ENCODE measurements around the gene MNAT1. TPM values are rescaled to one million over a fixed set of nuclear protein-coding genes. Genes with fewer than 3 reads are reported as not detected.
"Not testable (repeated sequence)": the region's sequence is repeated elsewhere in the genome, so short reads cannot be mapped to it uniquely, and the experiment has no call there.

The MNAT1 gene
- total and polyA plus RNA-seq, 2 donors, result 24.6 to 109 TPM

DNA sequence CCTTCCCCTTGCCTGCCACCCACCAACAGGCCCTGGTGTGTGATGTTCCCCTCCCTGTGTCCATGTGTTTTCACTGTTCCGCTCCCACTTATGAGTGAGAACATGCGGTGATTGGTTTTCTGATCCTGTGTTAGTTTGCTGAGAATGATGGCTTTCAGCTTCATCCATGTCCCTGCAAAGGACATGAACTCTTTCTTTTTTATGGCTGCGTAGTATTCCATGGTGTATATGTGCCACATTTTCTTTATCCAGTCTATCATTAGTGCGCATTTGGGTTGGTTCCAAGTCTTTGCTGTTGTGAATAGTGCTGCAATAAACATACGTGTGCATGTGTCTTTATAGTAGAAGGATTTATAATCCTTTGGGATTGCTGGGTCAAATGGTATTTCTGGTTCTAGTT is 117.1 kb downstream of the MNAT1 start:
- H3K27ac ChIP-seq (ENCODE audit: low read depth); H3K4me3 ChIP-seq (ENCODE audit: low read depth, low read length); H3K36me3 ChIP-seq (ENCODE audit: insufficient read depth); DNase-seq (ENCODE audit: extremely low spot score); H3K4me1 ChIP-seq (ENCODE audit: insufficient read depth): not testable (repeated sequence)
- 97% methylated on average over 5 of the region's 5 CpGs for WGBS

- Histone ChIP-seq H3K27ac (ENCODE audit: low read depth) (no peak overlapping the region), H3K4me3 (ENCODE audit: low read depth, low read length) (no peak overlapping the region), H3K36me3 (ENCODE audit: insufficient read depth) (no peaks in the 10 kb centered on the region), H3K4me1 (ENCODE audit: insufficient read depth) (no peaks in the 10 kb centered on the region)
- WGBS, result 88% methylated on average over 2 of the region's 2 CpGs
- no peak for DNase-seq (ENCODE audit: extremely low spot score)
Observed at GRCh38 chr14:60856111-60856510, 121.5 kb downstream of the MNAT1 start.

DNA sequence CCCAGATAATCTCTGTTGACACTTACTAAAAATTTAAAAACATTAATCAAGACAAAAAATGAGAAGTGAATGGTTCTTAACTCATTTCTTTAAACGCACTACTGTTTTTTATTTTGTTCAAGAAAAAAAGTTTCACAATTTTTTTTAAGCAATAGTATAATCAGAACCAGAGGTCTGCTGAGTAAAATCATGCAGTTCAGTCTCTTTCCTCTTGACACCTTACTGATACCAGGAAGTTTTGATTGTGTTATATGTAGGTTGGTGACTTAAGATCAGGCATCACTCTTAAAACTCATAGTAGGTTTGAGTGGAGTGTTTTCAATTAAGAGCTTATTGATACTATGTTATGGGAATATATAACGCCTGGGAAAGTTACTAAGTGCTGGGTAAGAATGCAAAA is 125.0 kb downstream of the MNAT1 start:
- H3K27ac ChIP-seq (ENCODE audit: low read depth), result no peak overlapping the region
- no peaks in the 10 kb centered on the region for H3K36me3 ChIP-seq (ENCODE audit: insufficient read depth)
- H3K4me3 ChIP-seq (ENCODE audit: low read depth, low read length), result no peak overlapping the region
- H3K4me1 ChIP-seq (ENCODE audit: insufficient read depth), result no peaks in the 10 kb centered on the region
- DNase-seq (ENCODE audit: extremely low spot score), result no peak
- WGBS, result 94% methylated on average over 2 of the region's 2 CpGs

DNA sequence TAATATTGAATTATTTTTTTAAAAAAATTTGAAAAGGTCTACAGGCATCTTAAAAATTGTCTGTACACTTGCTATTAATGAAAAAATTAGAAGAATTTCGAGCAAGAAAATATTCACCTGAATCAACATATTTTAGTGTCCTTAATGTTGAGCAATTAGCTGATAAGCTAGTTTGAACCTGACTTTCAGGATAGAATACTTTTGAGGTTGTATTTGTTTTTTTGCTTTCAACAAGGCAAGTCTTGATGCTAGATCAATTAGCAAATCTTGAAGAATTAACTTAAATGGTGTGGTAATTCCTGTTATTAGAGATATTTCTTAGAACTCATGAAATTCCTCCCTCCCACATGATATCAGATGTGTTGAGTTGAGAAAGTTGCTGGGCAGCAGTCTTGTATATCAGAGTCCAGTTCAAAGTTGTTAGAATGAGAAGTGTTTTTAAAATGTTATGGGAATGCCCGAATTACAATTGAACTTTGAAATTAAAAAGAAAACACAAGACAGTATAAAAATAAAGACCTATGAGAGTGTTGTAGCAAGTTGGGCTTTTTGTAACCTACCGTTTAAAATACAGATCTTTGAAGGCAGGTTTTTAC is 127.1 kb downstream of the MNAT1 start:
- no peaks in the 10 kb centered on the region for H3K4me1 ChIP-seq (ENCODE audit: insufficient read depth)
- 52% methylated on average over 3 of the region's 3 CpGs for WGBS
- H3K27ac ChIP-seq (ENCODE audit: low read depth), result no peak overlapping the region
- no peak for DNase-seq (ENCODE audit: extremely low spot score)
- H3K36me3 ChIP-seq (ENCODE audit: insufficient read depth), result no peaks in the 10 kb centered on the region
- H3K4me3 ChIP-seq (ENCODE audit: low read depth, low read length), result no peak overlapping the region

- Histone ChIP-seq H3K27ac (ENCODE audit: low read depth) (no peak overlapping the region), H3K4me3 (ENCODE audit: low read depth, low read length) (no peak overlapping the region), H3K36me3 (ENCODE audit: insufficient read depth) (no peaks in the 10 kb centered on the region), H3K4me1 (ENCODE audit: insufficient read depth) (no peaks in the 10 kb centered on the region)
- peak; percentile 84 for DNase-seq (ENCODE audit: extremely low spot score)
- 15% methylated on average over 2 of the region's 2 CpGs for WGBS
Observed at GRCh38 chr14:60862283-60862682, 127.7 kb downstream of the MNAT1 start.

GRCh38 chr14:60863249-60863648 is 128.7 kb downstream of the MNAT1 start:
- H3K36me3 ChIP-seq (ENCODE audit: insufficient read depth), result no peaks in the 10 kb centered on the region
- no peaks in the 10 kb centered on the region for H3K4me1 ChIP-seq (ENCODE audit: insufficient read depth)
- DNase-seq (ENCODE audit: extremely low spot score), result no peak
- no peak overlapping the region for H3K27ac ChIP-seq (ENCODE audit: low read depth)
- no peak overlapping the region for H3K4me3 ChIP-seq (ENCODE audit: low read depth, low read length)
- 90% methylated on average over 2 of the region's 2 CpGs for WGBS

- 74% methylated on average over 4 of the region's 4 CpGs for WGBS
- Histone ChIP-seq H3K4me3 (ENCODE audit: low read depth, low read length) (no peak overlapping the region), H3K4me1 (ENCODE audit: insufficient read depth) (no peaks in the 10 kb centered on the region), H3K27ac (ENCODE audit: low read depth) (no peak overlapping the region), H3K36me3 (ENCODE audit: insufficient read depth) (no peaks in the 10 kb centered on the region)
- DNase-seq (ENCODE audit: extremely low spot score), result no peak
Observed at GRCh38 chr14:60865378-60866127, 131.0 kb downstream of the MNAT1 start.

DNA sequence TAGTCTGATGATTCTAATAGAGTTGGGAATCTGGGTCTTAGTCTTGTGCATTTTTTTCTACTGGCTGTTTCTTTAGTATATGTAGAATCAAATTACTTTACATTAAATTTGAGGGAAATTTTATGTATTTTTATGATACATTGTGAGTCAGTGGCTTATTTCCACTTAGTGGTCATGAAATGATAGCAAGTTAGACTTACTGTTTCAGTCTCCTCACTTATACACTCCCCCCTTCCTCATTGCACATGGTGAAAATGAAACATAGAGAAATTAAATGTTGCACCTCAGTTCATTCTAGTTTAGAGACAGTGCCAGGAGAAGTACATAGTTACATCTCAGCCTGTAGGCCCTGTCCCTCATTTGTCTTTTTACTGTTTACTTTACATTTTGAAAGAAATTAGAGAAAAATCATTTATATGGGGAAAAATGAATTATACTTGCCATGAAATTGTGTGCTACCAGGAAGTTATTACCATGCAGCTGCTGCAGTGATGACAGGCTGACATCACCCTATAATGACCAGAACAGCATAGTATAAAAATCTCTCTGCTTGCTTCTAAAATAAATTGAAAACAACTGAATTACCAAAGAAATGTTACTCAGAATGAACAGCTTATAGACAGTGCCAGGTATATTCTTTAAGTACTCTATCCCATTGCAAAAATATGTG is 133.1 kb downstream of the MNAT1 start:
- no peak overlapping the region for H3K4me3 ChIP-seq (ENCODE audit: low read depth, low read length)
- H3K27ac ChIP-seq (ENCODE audit: low read depth), result no peak overlapping the region
- H3K4me1 ChIP-seq (ENCODE audit: insufficient read depth), result no peaks in the 10 kb centered on the region
- H3K36me3 ChIP-seq (ENCODE audit: insufficient read depth), result no peaks in the 10 kb centered on the region
- DNase-seq (ENCODE audit: extremely low spot score), result no peak

- Histone ChIP-seq H3K27ac (ENCODE audit: low read depth) (no peak overlapping the region), H3K4me3 (ENCODE audit: low read depth, low read length) (no peak overlapping the region), H3K4me1 (ENCODE audit: insufficient read depth) (no peaks in the 10 kb centered on the region), H3K36me3 (ENCODE audit: insufficient read depth) (no peaks in the 10 kb centered on the region)
- no peak for DNase-seq (ENCODE audit: extremely low spot score)
- WGBS, result 97% methylated on average over 1 of the region's 1 CpG
Observed at GRCh38 chr14:60878121-60878520, 143.6 kb downstream of the MNAT1 start.

DNA sequence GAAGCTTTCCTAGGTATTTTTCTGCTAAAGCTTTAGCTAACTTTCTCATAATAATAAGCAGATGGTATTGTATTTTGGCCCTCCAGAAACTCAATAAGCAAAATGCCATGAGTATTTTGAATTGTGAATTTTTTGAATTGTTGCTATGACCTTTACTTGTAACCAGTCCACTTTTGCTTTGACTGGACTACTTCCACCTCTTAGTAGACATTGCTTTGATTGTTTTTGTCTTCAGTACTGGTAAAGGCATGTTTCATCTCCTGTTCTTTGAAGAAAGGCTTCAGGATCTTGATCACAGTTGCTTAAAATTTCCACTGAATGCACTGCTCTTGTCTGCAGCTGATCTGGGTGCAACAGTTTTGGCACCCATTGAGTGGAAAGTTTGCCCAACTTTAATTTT is 144.0 kb downstream of the MNAT1 start:
- DNase-seq (ENCODE audit: extremely low spot score), result no peak
- no peak overlapping the region for H3K27ac ChIP-seq (ENCODE audit: low read depth)
- H3K4me1 ChIP-seq (ENCODE audit: insufficient read depth), result no peaks in the 10 kb centered on the region
- H3K36me3 ChIP-seq (ENCODE audit: insufficient read depth), result no peaks in the 10 kb centered on the region
- H3K4me3 ChIP-seq (ENCODE audit: low read depth, low read length), result no peak overlapping the region

GRCh38 chr14:60882219-60882618 is 147.7 kb downstream of the MNAT1 start:
- WGBS, result 98% methylated on average over 1 of the region's 1 CpG
- no peak overlapping the region for H3K4me3 ChIP-seq (ENCODE audit: low read depth, low read length)
- no peak for DNase-seq (ENCODE audit: extremely low spot score)
- H3K36me3 ChIP-seq (ENCODE audit: insufficient read depth), result no peaks in the 10 kb centered on the region
- H3K27ac ChIP-seq (ENCODE audit: low read depth), result no peak overlapping the region
- no peaks in the 10 kb centered on the region for H3K4me1 ChIP-seq (ENCODE audit: insufficient read depth)

DNA sequence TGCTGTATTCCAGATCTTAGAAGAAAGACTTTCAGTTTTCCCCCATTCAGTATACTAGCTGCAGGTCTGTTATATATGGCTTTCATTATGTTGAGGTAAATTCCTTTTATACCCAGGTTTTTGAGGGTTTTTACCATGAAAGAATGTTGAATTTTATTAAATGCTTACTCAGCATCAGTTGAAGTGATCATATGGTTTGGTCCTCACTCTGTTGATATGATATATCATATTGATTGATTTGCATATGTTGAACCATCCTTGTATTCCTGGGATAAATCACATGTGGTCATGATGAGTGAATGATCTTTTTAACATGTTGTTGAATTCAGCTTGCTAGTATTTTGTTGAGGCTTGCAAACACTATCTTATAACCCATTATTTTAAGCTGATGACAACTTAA is 149.6 kb downstream of the MNAT1 start:
- Histone ChIP-seq H3K4me1 (ENCODE audit: insufficient read depth) (no peaks in the 10 kb centered on the region), H3K27ac (ENCODE audit: low read depth) (no peak overlapping the region), H3K4me3 (ENCODE audit: low read depth, low read length) (no peak overlapping the region), H3K36me3 (ENCODE audit: insufficient read depth) (no peaks in the 10 kb centered on the region)
- no peak for DNase-seq (ENCODE audit: extremely low spot score)

GRCh38 chr14:60890636-60891035 is 156.1 kb downstream of the MNAT1 start:
- WGBS, result 95% methylated on average over 3 of the region's 3 CpGs
- not testable (repeated sequence) for H3K27ac ChIP-seq (ENCODE audit: low read depth); DNase-seq (ENCODE audit: extremely low spot score)

GRCh38 chr14:60893911-60894310 is 159.3 kb downstream of the MNAT1 start:
- no peak for DNase-seq (ENCODE audit: extremely low spot score)
- Histone ChIP-seq H3K36me3 (ENCODE audit: insufficient read depth) (no peaks in the 10 kb centered on the region), H3K4me1 (ENCODE audit: insufficient read depth) (no peaks in the 10 kb centered on the region), H3K4me3 (ENCODE audit: low read depth, low read length) (no peak overlapping the region), H3K27ac (ENCODE audit: low read depth) (no peak overlapping the region)
- 94% methylated on average over 3 of the region's 3 CpGs for WGBS

More at GRCh38 chr14:60890636-60891035, 156.1 kb downstream of the MNAT1 start:
- not testable (repeated sequence) for H3K4me3 ChIP-seq (ENCODE audit: low read depth, low read length); H3K4me1 ChIP-seq (ENCODE audit: insufficient read depth); H3K36me3 ChIP-seq (ENCODE audit: insufficient read depth)

All from urinary bladder (tissue), 4 donors.